H9 (cell line): Measurements from ENCODE around the gene MLST8. TPM values are rescaled to one million over a fixed set of nuclear protein-coding genes. Genes with fewer than 3 reads are reported as not detected.

ENCODE experiments used
- DNase-seq: peaks from one replicate; pipeline ENCODE4 v3.0.0-alpha.2; 2017
- H2AFZ ChIP-seq: one replicate; pipeline ENCODE4 v1.6.1; 2013; ENCODE audit warnings: mild to moderate bottlenecking, low read length, control low read depth, moderate library complexity
- H2AK5ac ChIP-seq: 2 replicates; pipeline ENCODE4 v1.6.1; 2013; ENCODE audit warnings: low read length, control low read depth, mixed read lengths; ENCODE audit not compliant: insufficient read length
- H2BK120ac ChIP-seq: one replicate; pipeline ENCODE4 v1.6.1; 2013; ENCODE audit warnings: low read depth, mild to moderate bottlenecking, low read length, control low read depth, inconsistent platforms; ENCODE audit not compliant: poor library complexity, severe bottlenecking
- H2BK12ac ChIP-seq: 2 replicates; pipeline ENCODE4 v1.6.1; 2013; ENCODE audit warnings: low read length, control low read depth, mixed read lengths, low read depth; ENCODE audit not compliant: insufficient read length
- H2BK15ac ChIP-seq: 2 replicates; pipeline ENCODE4 v1.6.1; 2013; ENCODE audit warnings: low read depth, low read length, control low read depth
- H2BK20ac ChIP-seq: one replicate; pipeline ENCODE4 v1.6.1; 2013; ENCODE audit warnings: low read depth, mild to moderate bottlenecking, low read length, control low read depth, inconsistent platforms; ENCODE audit not compliant: poor library complexity, severe bottlenecking
- H2BK5ac ChIP-seq: 2 replicates; pipeline ENCODE4 v1.6.1; 2013; ENCODE audit warnings: low read length, control low read depth, mixed read lengths; ENCODE audit not compliant: insufficient read length
- H3K14ac ChIP-seq: 2 replicates; pipeline ENCODE4 v1.6.1; 2013; ENCODE audit warnings: low read length, control low read depth; ENCODE audit not compliant: insufficient read depth
- H3K18ac ChIP-seq: 2 replicates; pipeline ENCODE4 v1.6.1; 2013; ENCODE audit warnings: low read depth, mild to moderate bottlenecking, mixed read lengths, low read length, control low read depth; ENCODE audit not compliant: insufficient read length
- H3K23ac ChIP-seq: 2 replicates; pipeline ENCODE4 v1.6.1; 2013; ENCODE audit warnings: low read length, control low read depth, mixed read lengths, low read depth; ENCODE audit not compliant: insufficient read length
- H3K23me2 ChIP-seq: 2 replicates; pipeline ENCODE4 v1.6.1; 2013; ENCODE audit warnings: low read depth, mild to moderate bottlenecking, mixed read lengths, low read length, control low read depth; ENCODE audit not compliant: insufficient read length, poor library complexity, severe bottlenecking
- H3K27ac ChIP-seq: 2 replicates; pipeline ENCODE4 v1.5.1; 2013; ENCODE audit warnings: low read length, control low read depth, mixed read lengths, low read depth; ENCODE audit not compliant: insufficient read length
- H3K27me3 ChIP-seq: 2 replicates; pipeline ENCODE4 v1.6.1; 2013; ENCODE audit warnings: low read length, control low read depth, inconsistent platforms; ENCODE audit not compliant: insufficient read depth
- H3K4ac ChIP-seq: 2 replicates; pipeline ENCODE4 v1.6.1; 2013; ENCODE audit warnings: low read depth, mild to moderate bottlenecking, control low read depth, inconsistent platforms, low read length, moderate library complexity
- H3K4me1 ChIP-seq: 2 replicates; pipeline ENCODE4 v1.6.1; 2013; ENCODE audit warnings: low read length, control low read depth, inconsistent platforms; ENCODE audit not compliant: insufficient read depth
- H3K4me2 ChIP-seq: 2 replicates; pipeline ENCODE4 v1.6.1; 2013; ENCODE audit warnings: low read length, control low read depth, mixed read lengths; ENCODE audit not compliant: insufficient read length, insufficient read depth
- H3K56ac ChIP-seq: 2 replicates; pipeline ENCODE4 v1.6.1; 2013; ENCODE audit warnings: low read depth, mild to moderate bottlenecking, mixed read lengths, low read length, control low read depth; ENCODE audit not compliant: insufficient read length
- H3K79me1 ChIP-seq: 2 replicates; pipeline ENCODE4 v1.6.1; 2013; ENCODE audit warnings: low read depth, mild to moderate bottlenecking, moderate library complexity, low read length, control low read depth, inconsistent platforms; ENCODE audit not compliant: insufficient read depth, poor library complexity, severe bottlenecking
- H3K79me2 ChIP-seq: 2 replicates; pipeline ENCODE4 v1.6.1; 2013; ENCODE audit warnings: low read length, control low read depth, inconsistent platforms; ENCODE audit not compliant: insufficient read depth
- H3K9ac ChIP-seq: 2 replicates; pipeline ENCODE4 v1.6.1; 2013; ENCODE audit warnings: low read length, control low read depth, mixed read lengths; ENCODE audit not compliant: insufficient read length; ENCODE audit errors: extremely low read depth
- H3K9me3 ChIP-seq: one replicate; pipeline ENCODE4 v1.6.1; 2013; ENCODE audit warnings: low read depth, low read length, inconsistent platforms; ENCODE audit not compliant: control insufficient read depth
- H3T11ph ChIP-seq: one replicate; pipeline ENCODE4 v1.6.1; 2013; ENCODE audit warnings: mild to moderate bottlenecking, low read length, control low read depth, inconsistent platforms
- H4K20me1 ChIP-seq: one replicate; pipeline ENCODE4 v1.6.1; 2013; ENCODE audit not compliant: control insufficient read depth, insufficient read length, insufficient read depth
- H4K5ac ChIP-seq: 2 replicates; pipeline ENCODE4 v1.6.1; 2013; ENCODE audit warnings: low read depth, mild to moderate bottlenecking, mixed read lengths, low read length, control low read depth; ENCODE audit not compliant: insufficient read length
- H4K8ac ChIP-seq: replicated peaks from 2 replicates; pipeline ENCODE4 v1.6.1; 2013; ENCODE audit warnings: low read length, control low read depth, mixed read lengths, low read depth; ENCODE audit not compliant: insufficient read length
- H4K91ac ChIP-seq: 2 replicates; pipeline ENCODE4 v1.6.1; 2013; ENCODE audit warnings: low read depth, mild to moderate bottlenecking, moderate library complexity, mixed read lengths, low read length, control low read depth; ENCODE audit not compliant: insufficient read length
- H3K27ac Mint-ChIP-seq, 3 experiments: 2 replicates in 2 of 3; 3 replicates in 1 of 3; pipeline ENCODE4 v1.8.0; 2020 to 2021; ENCODE audit warnings: mixed read lengths in 3 of 3, mild to moderate bottlenecking in 1 of 3, moderate library complexity in 1 of 3
- H3K27me3 Mint-ChIP-seq: 2 replicates; pipeline ENCODE4 v1.8.0; 2021; ENCODE audit warnings: low read depth, mild to moderate bottlenecking, moderate library complexity, mixed read lengths
- H3K36me3 Mint-ChIP-seq, 3 experiments: 2 replicates in 2 of 3; 3 replicates in 1 of 3; pipeline ENCODE4 v1.8.0; 2020 to 2021; ENCODE audit warnings: low read depth in 3 of 3, mixed read lengths in 3 of 3; ENCODE audit not compliant: insufficient read depth in 1 of 3
- H3K4me1 Mint-ChIP-seq, 2 experiments: 2 replicates each; pipeline ENCODE4 v1.8.0; 2020; ENCODE audit warnings: mixed read lengths in 2 of 2
- H3K4me3 Mint-ChIP-seq, 2 experiments: 2 replicates in 1 of 2; 3 replicates in 1 of 2; pipeline ENCODE4 v1.8.0; 2020 to 2021; ENCODE audit warnings: mild to moderate bottlenecking in 2 of 2, mixed read lengths in 2 of 2, moderate library complexity in 1 of 2
- H3K9me3 Mint-ChIP-seq, 2 experiments: 2 replicates in 1 of 2; 3 replicates in 1 of 2; pipeline ENCODE4 v1.8.0; 2020; ENCODE audit warnings: mild to moderate bottlenecking in 2 of 2, mixed read lengths in 2 of 2, moderate library complexity in 1 of 2
- WGBS: extraction: QIAGEN DNeasy Blood & Tissue Kit; methylation state at CpG from one replicate; pipeline ENCODE4 v1.1.7; 2013; ENCODE audit warnings: missing lambda C conversion rate, low lambda C conversion rate, mixed read lengths; ENCODE audit not compliant: insufficient read length; ENCODE audit errors: extremely low coverage; 5-methylcytosine and 5-hydroxymethylcytosine counted together
- total RNA-seq: library from RNA; stranded (reverse); gene quantifications from 2 replicates; pipeline ENCODE4 v1.2.1, GENCODE V29; 2021
- TF ChIP-seq, protein P1 (sequence below): fragments of 200-600 bp; sonication (generic); conservative IDR thresholded peaks from 3 replicates; pipeline ENCODE4 v1.8.0; 2021; ENCODE audit warnings: antibody characterized with exemption, mild to moderate bottlenecking

The MLST8 gene
- total RNA-seq, 1 experiment from 2014 or later: 74.5 TPM

DNA sequence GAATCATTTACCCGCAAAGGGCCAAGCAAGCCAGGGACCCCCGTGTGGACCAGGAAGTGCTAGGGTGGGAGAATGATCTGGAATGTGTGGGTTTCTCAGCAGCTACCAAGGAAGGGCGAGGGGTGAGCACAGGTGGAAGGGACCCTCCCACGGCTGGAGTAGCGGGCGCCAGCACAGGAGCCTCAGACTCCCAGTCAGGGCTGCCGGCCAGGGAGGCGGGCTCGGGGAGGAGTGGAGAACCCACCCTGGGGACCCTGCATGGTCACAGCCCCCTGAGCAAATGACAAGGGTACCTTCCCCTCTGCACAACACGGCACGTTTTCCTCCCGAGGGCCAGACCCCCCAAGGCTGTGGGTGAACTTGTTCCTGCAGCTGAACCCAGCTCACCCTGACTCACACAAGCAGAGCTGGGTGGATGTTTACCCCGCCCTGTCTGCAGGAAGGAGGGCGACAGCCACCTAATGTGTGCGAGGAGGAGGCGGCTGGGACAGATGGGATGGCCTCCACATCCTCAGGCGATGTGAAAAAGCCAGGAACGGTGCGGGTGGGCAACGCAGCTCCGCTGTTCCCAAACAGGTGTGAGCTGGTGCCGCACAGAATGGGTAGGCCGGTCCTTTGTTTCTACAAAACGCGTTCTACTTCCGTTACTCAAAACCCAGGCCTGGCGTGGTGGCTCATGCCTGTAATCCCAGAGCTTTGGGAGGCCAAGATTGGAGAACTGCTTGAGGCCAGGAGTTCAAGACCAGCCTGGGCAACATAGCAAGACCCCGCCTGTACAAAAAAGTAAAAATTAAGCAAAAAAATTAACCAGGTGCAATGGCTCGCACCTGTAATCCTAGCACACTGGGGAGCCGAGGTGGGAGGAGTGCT lies 39.9 kb downstream of the MLST8 start:
- no peak overlapping the region; a peak in 1 of 5 replicates for H3K4me3 Mint-ChIP-seq
- H2BK120ac ChIP-seq: no peak overlapping the region
- H3K36me3 Mint-ChIP-seq: peaks cover 18 to 73% (median 53%) of the 10 kb centered on the region in 3 experiments; a peak in 6 of 7 replicates
- no peak overlapping the region for H2BK12ac ChIP-seq
- no peak overlapping the region for H2BK5ac ChIP-seq
- no peak overlapping the region for H3K27ac Mint-ChIP-seq
- H3K9me3 ChIP-seq: no peaks in the 10 kb centered on the region
- no peak overlapping the region for H3K9ac ChIP-seq
- H3K4me1 Mint-ChIP-seq: no peaks in the 10 kb centered on the region; a peak in 1 of 4 replicates
- no peak overlapping the region for H3K14ac ChIP-seq
- H2AK5ac ChIP-seq: no peak overlapping the region
- H2BK15ac ChIP-seq: no peak overlapping the region
- H3K18ac ChIP-seq: no peak overlapping the region
- no peak overlapping the region for H3T11ph ChIP-seq
- no peaks in the 10 kb centered on the region; a peak in 1 of 5 replicates for H3K9me3 Mint-ChIP-seq
- H3K27me3 Mint-ChIP-seq: no peaks in the 10 kb centered on the region
- no peaks in the 10 kb centered on the region for H3K4me1 ChIP-seq
- no CpG with 5 or more reads among the region's 30 CpGs for WGBS
- H4K20me1 ChIP-seq: no peaks in the 10 kb centered on the region
- H4K91ac ChIP-seq: no peak overlapping the region
- no peak overlapping the region for H4K5ac ChIP-seq
- H2AFZ ChIP-seq: no peak overlapping the region
- H3K4me2 ChIP-seq: no peak overlapping the region
- H3K27ac ChIP-seq: no peak overlapping the region
- no peak overlapping the region for H2BK20ac ChIP-seq
- H4K8ac ChIP-seq: no peak overlapping the region
- no peak for DNase-seq
- TF ChIP-seq, protein P1, sequence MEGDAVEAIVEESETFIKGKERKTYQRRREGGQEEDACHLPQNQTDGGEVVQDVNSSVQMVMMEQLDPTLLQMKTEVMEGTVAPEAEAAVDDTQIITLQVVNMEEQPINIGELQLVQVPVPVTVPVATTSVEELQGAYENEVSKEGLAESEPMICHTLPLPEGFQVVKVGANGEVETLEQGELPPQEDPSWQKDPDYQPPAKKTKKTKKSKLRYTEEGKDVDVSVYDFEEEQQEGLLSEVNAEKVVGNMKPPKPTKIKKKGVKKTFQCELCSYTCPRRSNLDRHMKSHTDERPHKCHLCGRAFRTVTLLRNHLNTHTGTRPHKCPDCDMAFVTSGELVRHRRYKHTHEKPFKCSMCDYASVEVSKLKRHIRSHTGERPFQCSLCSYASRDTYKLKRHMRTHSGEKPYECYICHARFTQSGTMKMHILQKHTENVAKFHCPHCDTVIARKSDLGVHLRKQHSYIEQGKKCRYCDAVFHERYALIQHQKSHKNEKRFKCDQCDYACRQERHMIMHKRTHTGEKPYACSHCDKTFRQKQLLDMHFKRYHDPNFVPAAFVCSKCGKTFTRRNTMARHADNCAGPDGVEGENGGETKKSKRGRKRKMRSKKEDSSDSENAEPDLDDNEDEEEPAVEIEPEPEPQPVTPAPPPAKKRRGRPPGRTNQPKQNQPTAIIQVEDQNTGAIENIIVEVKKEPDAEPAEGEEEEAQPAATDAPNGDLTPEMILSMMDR: no peak
- H3K23me2 ChIP-seq: peaks cover under 1% of the 10 kb centered on the region
- H3K79me2 ChIP-seq: no peaks in the 10 kb centered on the region; the same call in 1 of the 2 replicates
- no peak overlapping the region for H3K56ac ChIP-seq
- no peak overlapping the region for H3K23ac ChIP-seq
- no peak overlapping the region for H3K4ac ChIP-seq
- H3K27me3 ChIP-seq: no peaks in the 10 kb centered on the region
- no peaks in the 10 kb centered on the region for H3K79me1 ChIP-seq
